Endothelial cell (in vitro differentiated cells): Measurements from ENCODE around the gene SNRPA1. TPM values are rescaled to one million over a fixed set of nuclear protein-coding genes. Genes with fewer than 3 reads are reported as not detected.

Experiments used
- DNase-seq: peaks from one replicate; pipeline ENCODE4 v3.0.0; 2021; ENCODE audit warnings: low spot score
- H3K27ac Mint-ChIP-seq: one replicate; pipeline ENCODE4 v1.8.0; 2021; ENCODE audit warnings: mixed read lengths, inconsistent platforms; ENCODE audit not compliant: unreplicated experiment
- H3K27me3 Mint-ChIP-seq: one replicate; pipeline ENCODE4 v1.8.0; 2021; ENCODE audit warnings: mild to moderate bottlenecking, moderate library complexity, mixed read lengths, inconsistent platforms; ENCODE audit not compliant: unreplicated experiment
- H3K36me3 Mint-ChIP-seq: one replicate; pipeline ENCODE4 v1.8.0; 2021; ENCODE audit warnings: mild to moderate bottlenecking, low read depth, mixed read lengths, inconsistent platforms; ENCODE audit not compliant: unreplicated experiment
- H3K4me1 Mint-ChIP-seq: one replicate; pipeline ENCODE4 v1.8.0; 2021; ENCODE audit warnings: mild to moderate bottlenecking, mixed read lengths, inconsistent platforms; ENCODE audit not compliant: unreplicated experiment
- H3K4me3 Mint-ChIP-seq: one replicate; pipeline ENCODE4 v1.8.0; 2021; ENCODE audit warnings: mild to moderate bottlenecking, mixed read lengths, inconsistent platforms; ENCODE audit not compliant: unreplicated experiment
- H3K9me3 Mint-ChIP-seq: one replicate; pipeline ENCODE4 v1.8.0; 2021; ENCODE audit warnings: mixed read lengths, inconsistent platforms; ENCODE audit not compliant: unreplicated experiment
- CTCF ChIP-seq: fragments of 200-600 bp; sonication (generic); IDR thresholded peaks from one replicate; pipeline ENCODE4 v1.5.0; 2021; ENCODE audit warnings: antibody characterized with exemption; ENCODE audit not compliant: unreplicated experiment
- total RNA-seq: library from RNA; stranded (reverse); fragmentation: NEBNext Ultra II Directional; extraction: Animal tissue kit (Norgen Biotek cat#: 25700); gene quantifications from one replicate; pipeline ENCODE4 v1.2.1, GENCODE V29; 2021; ENCODE audit not compliant: unreplicated experiment

The SNRPA1 gene
- total RNA-seq, 1 donor from 2014 or later: 62.2 TPM

- Mint-ChIP-seq H3K27me3 (peaks cover 23% of the 10 kb centered on the region), H3K27ac (no peak overlapping the region), H3K36me3 (no peaks in the 10 kb centered on the region), H3K4me1 (no peaks in the 10 kb centered on the region), H3K4me3 (no peak overlapping the region), H3K9me3 (no peaks in the 10 kb centered on the region)
- no peak for TF ChIP-seq CTCF
- no peak for DNase-seq
Measured at GRCh38 chr15:101332061-101332467, 37.0 kb upstream of the SNRPA1 start.

- Mint-ChIP-seq H3K4me1 (no peaks in the 10 kb centered on the region), H3K9me3 (no peaks in the 10 kb centered on the region), H3K4me3 (no peak overlapping the region), H3K27me3 (peaks cover 28% of the 10 kb centered on the region), H3K27ac (no peak overlapping the region), H3K36me3 (no peaks in the 10 kb centered on the region)
- DNase-seq: no peak
- TF ChIP-seq CTCF: no peak
Measured at GRCh38 chr15:101329867-101330380, 34.9 kb upstream of the SNRPA1 start.

- H3K27me3 Mint-ChIP-seq: peaks cover 28% of the 10 kb centered on the region
- no peak for DNase-seq
- no peak for TF ChIP-seq CTCF
- H3K36me3 Mint-ChIP-seq: no peaks in the 10 kb centered on the region
- no peak overlapping the region for H3K27ac Mint-ChIP-seq
- H3K4me3 Mint-ChIP-seq: no peak overlapping the region
- no peaks in the 10 kb centered on the region for H3K4me1 Mint-ChIP-seq
- H3K9me3 Mint-ChIP-seq: no peaks in the 10 kb centered on the region
Measured at GRCh38 chr15:101329309-101329863, 34.3 kb upstream of the SNRPA1 start.

GRCh38 chr15:101328001-101328400 lies 33.0 kb upstream of the SNRPA1 start:
- DNase-seq: no peak
- H3K4me1 Mint-ChIP-seq: no peaks in the 10 kb centered on the region
- H3K27ac Mint-ChIP-seq: no peak overlapping the region
- H3K36me3 Mint-ChIP-seq: no peaks in the 10 kb centered on the region
- H3K27me3 Mint-ChIP-seq: peaks cover 31% of the 10 kb centered on the region
- H3K9me3 Mint-ChIP-seq: no peaks in the 10 kb centered on the region
- H3K4me3 Mint-ChIP-seq: no peak overlapping the region
- TF ChIP-seq CTCF: no peak

GRCh38 chr15:101327147-101327740 lies 32.2 kb upstream of the SNRPA1 start:
- Mint-ChIP-seq H3K27ac (no peak overlapping the region), H3K4me1 (no peaks in the 10 kb centered on the region), H3K4me3 (no peak overlapping the region), H3K9me3 (no peaks in the 10 kb centered on the region), H3K36me3 (no peaks in the 10 kb centered on the region), H3K27me3 (peaks cover 31% of the 10 kb centered on the region)
- TF ChIP-seq CTCF: no peak
- DNase-seq: no peak
